SU-DHL-6 (cell line): ENCODE data around the gene KATNB1.

Source experiments
- H2AFZ ChIP-seq: fragments of 200-600 bp; sonication (generic); 2 replicates; pipeline ENCODE4 v1.6.1; 2014; ENCODE audit warnings: low read depth, mild to moderate bottlenecking, moderate library complexity, mixed read lengths, antibody characterized with exemption, low read length; ENCODE audit not compliant: severe bottlenecking
- H3F3A ChIP-seq: fragments of 200-600 bp; shearing (Covaris generic); 2 replicates; pipeline ENCODE4 v1.6.0; 2016; ENCODE audit warnings: antibody characterized with exemption, mild to moderate bottlenecking; ENCODE audit not compliant: insufficient read depth
- H3K27ac ChIP-seq: fragments of 200-600 bp; sonication (generic); 2 replicates; pipeline ENCODE4 v1.5.1; 2016; ENCODE audit warnings: low read depth, mild to moderate bottlenecking, low read length, moderate library complexity, mixed read lengths
- H3K27me3 ChIP-seq: fragments of 200-600 bp; sonication (generic), shearing (Covaris generic); 2 replicates; pipeline ENCODE4 v1.6.0; 2014; ENCODE audit warnings: mild to moderate bottlenecking, low read length
- H3K36me3 ChIP-seq: fragments of 200-600 bp; sonication (generic); 2 replicates; pipeline ENCODE4 v1.6.1; 2014; ENCODE audit warnings: mild to moderate bottlenecking, low read length, mixed read lengths
- H3K4me2 ChIP-seq: fragments of 300-600, 200-600 bp; shearing (Covaris generic), sonication (generic); 2 replicates; pipeline ENCODE4 v1.6.0; 2014; ENCODE audit warnings: low read length, low read depth, mild to moderate bottlenecking; ENCODE audit not compliant: poor library complexity, severe bottlenecking
- H3K4me3 ChIP-seq: fragments of 200-600 bp; sonication (generic); 2 replicates; pipeline ENCODE4 v1.5.1; 2014; ENCODE audit warnings: antibody characterized with exemption, low read length, mild to moderate bottlenecking, mixed read lengths; ENCODE audit not compliant: insufficient read depth, poor library complexity, severe bottlenecking
- H3K79me2 ChIP-seq: fragments of 200-600 bp; sonication (generic); 2 replicates; pipeline ENCODE4 v1.6.1; 2014; ENCODE audit warnings: mild to moderate bottlenecking, low read length, moderate library complexity; ENCODE audit not compliant: insufficient read depth
- H3K9ac ChIP-seq: fragments of 200-600 bp; sonication (generic); 2 replicates; pipeline ENCODE4 v1.7.0; 2014; ENCODE audit warnings: mild to moderate bottlenecking, low read length
- H3K9me2 ChIP-seq: fragments of 200-600 bp; sonication (generic); replicated peaks from 2 replicates; pipeline ENCODE4 v1.6.1; 2014; ENCODE audit warnings: low read length; ENCODE audit not compliant: insufficient read depth
- H3K9me3 ChIP-seq: fragments of 200-600 bp; sonication (generic); 2 replicates; pipeline ENCODE4 v1.6.1; 2014; ENCODE audit warnings: low read length, mixed read lengths; ENCODE audit not compliant: insufficient read depth
- H4K20me1 ChIP-seq: fragments of 200-600 bp; sonication (generic); 2 replicates; pipeline ENCODE4 v1.6.1; 2014; ENCODE audit warnings: low read depth, mild to moderate bottlenecking, antibody characterized with exemption, low read length, moderate library complexity, mixed read lengths
- EZH2phosphoT487 ChIP-seq: fragments of 200-600 bp; sonication (generic), shearing (Covaris generic); conservative IDR thresholded peaks from 2 replicates; pipeline ENCODE4 v1.6.1; 2018; ENCODE audit warnings: mild to moderate bottlenecking, antibody characterized with exemption, low read length, moderate library complexity, mixed read lengths
- TF ChIP-seq, protein P1 (sequence below): fragments of 200-600 bp; sonication (generic); IDR thresholded peaks from one replicate; pipeline ENCODE4 v1.5.1; 2017; ENCODE audit warnings: antibody characterized with exemption, mild to moderate bottlenecking, low read length, moderate library complexity; ENCODE audit not compliant: insufficient read depth, poor library complexity, severe bottlenecking

Gene KATNB1

DNA sequence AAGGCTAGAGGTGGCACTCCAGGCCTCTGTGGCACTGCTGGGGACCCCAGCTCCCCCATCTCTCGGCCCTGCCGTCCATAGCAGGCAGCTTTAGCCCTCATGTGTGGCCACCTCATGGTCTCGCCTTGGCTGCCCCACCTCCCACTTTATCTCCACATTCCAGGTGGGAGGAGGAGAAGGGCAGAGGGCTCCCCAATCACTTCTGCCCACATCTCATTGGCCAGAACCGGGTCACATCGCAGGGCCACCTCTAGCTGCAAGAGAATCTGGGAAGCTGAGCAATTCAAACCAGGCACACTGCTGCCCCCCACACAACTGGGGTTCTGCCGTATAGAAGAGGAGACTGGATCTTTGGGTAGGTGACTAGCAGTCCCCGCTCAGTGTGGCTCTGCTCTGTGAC is 39.3 kb upstream of the KATNB1 start:
- Histone ChIP-seq H2AFZ (no peak overlapping the region), H3K27me3 (no peaks in the 10 kb centered on the region), H3K36me3 (no peaks in the 10 kb centered on the region), H3K27ac (no peak overlapping the region), H3K9me3 (no peaks in the 10 kb centered on the region), H4K20me1 (no peaks in the 10 kb centered on the region), H3K79me2 (no peaks in the 10 kb centered on the region), H3F3A (no peaks in the 10 kb centered on the region), H3K9ac (no peak overlapping the region), H3K9me2 (no peaks in the 10 kb centered on the region), H3K4me2 (no peak overlapping the region), H3K4me3 (no peak overlapping the region)
- TF ChIP-seq, protein P1, sequence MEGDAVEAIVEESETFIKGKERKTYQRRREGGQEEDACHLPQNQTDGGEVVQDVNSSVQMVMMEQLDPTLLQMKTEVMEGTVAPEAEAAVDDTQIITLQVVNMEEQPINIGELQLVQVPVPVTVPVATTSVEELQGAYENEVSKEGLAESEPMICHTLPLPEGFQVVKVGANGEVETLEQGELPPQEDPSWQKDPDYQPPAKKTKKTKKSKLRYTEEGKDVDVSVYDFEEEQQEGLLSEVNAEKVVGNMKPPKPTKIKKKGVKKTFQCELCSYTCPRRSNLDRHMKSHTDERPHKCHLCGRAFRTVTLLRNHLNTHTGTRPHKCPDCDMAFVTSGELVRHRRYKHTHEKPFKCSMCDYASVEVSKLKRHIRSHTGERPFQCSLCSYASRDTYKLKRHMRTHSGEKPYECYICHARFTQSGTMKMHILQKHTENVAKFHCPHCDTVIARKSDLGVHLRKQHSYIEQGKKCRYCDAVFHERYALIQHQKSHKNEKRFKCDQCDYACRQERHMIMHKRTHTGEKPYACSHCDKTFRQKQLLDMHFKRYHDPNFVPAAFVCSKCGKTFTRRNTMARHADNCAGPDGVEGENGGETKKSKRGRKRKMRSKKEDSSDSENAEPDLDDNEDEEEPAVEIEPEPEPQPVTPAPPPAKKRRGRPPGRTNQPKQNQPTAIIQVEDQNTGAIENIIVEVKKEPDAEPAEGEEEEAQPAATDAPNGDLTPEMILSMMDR = no peak
- no peak for TF ChIP-seq EZH2phosphoT487

- Histone ChIP-seq H2AFZ (no peak overlapping the region), H3K9me2 (no peaks in the 10 kb centered on the region), H3F3A (no peaks in the 10 kb centered on the region), H3K27ac (no peak overlapping the region), H3K79me2 (no peaks in the 10 kb centered on the region), H3K4me2 (no peak overlapping the region), H3K36me3 (no peaks in the 10 kb centered on the region), H3K9me3 (no peaks in the 10 kb centered on the region), H3K27me3 (no peaks in the 10 kb centered on the region), H3K9ac (no peak overlapping the region), H4K20me1 (no peaks in the 10 kb centered on the region), H3K4me3 (no peak overlapping the region)
- no peak for TF ChIP-seq EZH2phosphoT487
- TF ChIP-seq, protein P1 = no peak
These were observed 37.6 kb upstream of the KATNB1 start for GRCh38 chr16:57697896-57698537.

DNA sequence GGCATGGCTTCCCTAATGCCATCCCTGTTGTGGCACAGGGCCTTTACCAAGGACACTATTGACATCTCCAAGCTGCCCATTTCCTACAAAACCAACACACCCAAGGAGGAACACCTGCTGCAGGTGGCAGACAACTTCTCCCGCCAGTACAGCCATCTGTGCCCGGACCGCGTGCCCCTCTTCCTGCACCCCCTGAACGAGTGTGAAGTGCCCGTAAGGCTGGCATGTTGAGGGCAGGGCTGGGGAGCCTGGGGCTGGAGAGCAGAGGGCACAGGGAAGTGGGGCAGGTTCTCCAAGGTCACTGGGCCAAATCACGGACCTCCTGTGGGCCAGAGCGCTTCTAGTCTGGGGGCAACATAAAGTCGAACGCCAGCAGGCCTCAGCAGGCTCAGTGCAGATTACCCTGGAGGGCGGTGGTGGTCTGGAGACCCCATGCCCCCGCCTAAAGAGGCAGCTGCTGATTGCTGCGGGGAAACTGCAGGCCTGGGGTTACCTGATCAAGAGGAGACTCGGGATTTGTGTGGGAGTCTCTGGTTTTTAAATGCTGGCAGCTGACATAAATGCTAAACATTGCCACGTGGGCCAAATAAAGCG is 36.7 kb upstream of the KATNB1 start:
- no peak overlapping the region for H3K27ac ChIP-seq
- no peaks in the 10 kb centered on the region for H4K20me1 ChIP-seq
- no peak overlapping the region for H2AFZ ChIP-seq
- no peak overlapping the region for H3K4me2 ChIP-seq
- H3F3A ChIP-seq = no peaks in the 10 kb centered on the region
- H3K4me3 ChIP-seq = no peak overlapping the region
- H3K27me3 ChIP-seq = no peaks in the 10 kb centered on the region
- H3K9ac ChIP-seq = no peak overlapping the region
- no peaks in the 10 kb centered on the region for H3K79me2 ChIP-seq
- no peaks in the 10 kb centered on the region for H3K9me2 ChIP-seq
- H3K36me3 ChIP-seq = no peaks in the 10 kb centered on the region
- H3K9me3 ChIP-seq = no peaks in the 10 kb centered on the region
- TF ChIP-seq, protein P1 = no peak
- no peak for TF ChIP-seq EZH2phosphoT487
